Measurements from ENCODE around the gene KIAA1549.

The KIAA1549 gene

DNA sequence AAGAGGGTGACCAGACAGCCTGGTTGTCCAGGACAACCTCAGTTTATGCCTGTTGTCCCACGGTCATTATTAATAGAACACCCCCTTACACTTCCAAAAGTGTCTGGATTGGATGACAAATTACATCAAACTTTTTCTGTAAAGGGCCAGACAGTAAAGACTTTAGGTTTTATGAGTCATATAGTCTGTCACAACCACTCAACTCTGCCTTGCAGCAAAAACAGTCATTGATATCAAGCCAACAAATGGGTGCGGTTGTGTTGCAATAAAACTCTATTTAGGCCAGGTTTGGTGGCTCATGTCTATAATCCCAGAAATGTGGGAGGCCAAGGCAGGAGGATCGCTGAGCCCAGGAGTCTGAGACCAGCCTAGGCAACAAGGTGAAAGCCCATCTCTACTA lies 116.5 kb downstream of the KIAA1549 start:
- Histone ChIP-seq H3K9ac (no peak overlapping the region), H3K27ac (no peak overlapping the region), H3K4me2 (no peak overlapping the region), H3K4me3 (IDR thresholded peaks at IDR 0.05; ENCODE audit: insufficient read depth, low read depth, low read length) (no peak overlapping the region), H2AFZ (ENCODE audit: low read depth) (no peak overlapping the region), H4K20me1 (ENCODE audit: insufficient read depth) (no peaks in the 10 kb centered on the region), H3K27me3 (ENCODE audit: insufficient read depth, low read depth) (no peaks in the 10 kb centered on the region), H3K79me2 (ENCODE audit: insufficient read depth, low read depth) (no peaks in the 10 kb centered on the region), H3K36me3 (ENCODE audit: insufficient read depth) (no peaks in the 10 kb centered on the region), H3K4me1 (ENCODE audit: low read depth, poor library complexity, severe bottlenecking) (no peaks in the 10 kb centered on the region)
- TF ChIP-seq, protein P1, sequence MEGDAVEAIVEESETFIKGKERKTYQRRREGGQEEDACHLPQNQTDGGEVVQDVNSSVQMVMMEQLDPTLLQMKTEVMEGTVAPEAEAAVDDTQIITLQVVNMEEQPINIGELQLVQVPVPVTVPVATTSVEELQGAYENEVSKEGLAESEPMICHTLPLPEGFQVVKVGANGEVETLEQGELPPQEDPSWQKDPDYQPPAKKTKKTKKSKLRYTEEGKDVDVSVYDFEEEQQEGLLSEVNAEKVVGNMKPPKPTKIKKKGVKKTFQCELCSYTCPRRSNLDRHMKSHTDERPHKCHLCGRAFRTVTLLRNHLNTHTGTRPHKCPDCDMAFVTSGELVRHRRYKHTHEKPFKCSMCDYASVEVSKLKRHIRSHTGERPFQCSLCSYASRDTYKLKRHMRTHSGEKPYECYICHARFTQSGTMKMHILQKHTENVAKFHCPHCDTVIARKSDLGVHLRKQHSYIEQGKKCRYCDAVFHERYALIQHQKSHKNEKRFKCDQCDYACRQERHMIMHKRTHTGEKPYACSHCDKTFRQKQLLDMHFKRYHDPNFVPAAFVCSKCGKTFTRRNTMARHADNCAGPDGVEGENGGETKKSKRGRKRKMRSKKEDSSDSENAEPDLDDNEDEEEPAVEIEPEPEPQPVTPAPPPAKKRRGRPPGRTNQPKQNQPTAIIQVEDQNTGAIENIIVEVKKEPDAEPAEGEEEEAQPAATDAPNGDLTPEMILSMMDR (conservative IDR thresholded peaks at IDR 0.05; ENCODE audit: low read depth, low read length): no peak

- no peaks in the 10 kb centered on the region for H3K79me2 ChIP-seq (ENCODE audit: insufficient read depth, low read depth)
- H3K27ac ChIP-seq: no peak overlapping the region
- no peaks in the 10 kb centered on the region for H3K36me3 ChIP-seq (ENCODE audit: insufficient read depth)
- no peak overlapping the region for H3K9ac ChIP-seq
- no peak overlapping the region for H3K4me2 ChIP-seq
- no peak overlapping the region for H3K4me3 ChIP-seq (IDR thresholded peaks at IDR 0.05; ENCODE audit: insufficient read depth, low read depth, low read length)
- H3K4me1 ChIP-seq (ENCODE audit: low read depth, poor library complexity, severe bottlenecking): no peaks in the 10 kb centered on the region
- H4K20me1 ChIP-seq (ENCODE audit: insufficient read depth): no peaks in the 10 kb centered on the region
- TF ChIP-seq, protein P1 (conservative IDR thresholded peaks at IDR 0.05; ENCODE audit: low read depth, low read length): no peak
- H3K27me3 ChIP-seq (ENCODE audit: insufficient read depth, low read depth): no peaks in the 10 kb centered on the region
- no peak overlapping the region for H2AFZ ChIP-seq (ENCODE audit: low read depth)
Observed at GRCh38 chr7:138863931-138864330, 117.3 kb downstream of the KIAA1549 start.

- TF ChIP-seq, protein P1 (conservative IDR thresholded peaks at IDR 0.05; ENCODE audit: low read depth, low read length): no peak
- Histone ChIP-seq H3K36me3 (ENCODE audit: insufficient read depth) (no peaks in the 10 kb centered on the region), H4K20me1 (ENCODE audit: insufficient read depth) (no peaks in the 10 kb centered on the region)
Observed at GRCh38 chr7:138861051-138861450, 120.1 kb downstream of the KIAA1549 start.

DNA sequence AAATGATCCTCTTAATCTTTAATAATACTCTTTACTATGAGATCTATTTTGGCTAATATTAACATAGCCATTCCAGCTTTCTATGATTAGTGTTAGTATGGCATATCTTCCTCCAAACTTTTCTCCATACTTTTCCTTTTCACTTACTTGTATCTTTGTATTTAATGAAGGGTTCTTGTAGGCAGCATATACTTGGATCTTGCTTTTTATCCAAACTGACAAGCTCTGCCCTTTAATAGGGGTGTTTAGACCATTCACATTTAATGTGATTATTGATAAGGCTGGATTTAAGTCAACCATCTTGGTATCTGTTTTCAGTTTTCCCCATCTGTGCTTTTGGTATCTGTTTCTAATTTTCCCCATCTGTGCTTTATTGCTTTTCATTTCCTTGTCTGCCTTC lies 123.5 kb downstream of the KIAA1549 start:
- H3K36me3 ChIP-seq (ENCODE audit: insufficient read depth): no peaks in the 10 kb centered on the region
- H4K20me1 ChIP-seq (ENCODE audit: insufficient read depth): no peaks in the 10 kb centered on the region
- H3K79me2 ChIP-seq (ENCODE audit: insufficient read depth, low read depth): no peaks in the 10 kb centered on the region
- H3K27me3 ChIP-seq (ENCODE audit: insufficient read depth, low read depth): no peaks in the 10 kb centered on the region
- H2AFZ ChIP-seq (ENCODE audit: low read depth): no peak overlapping the region
- no peak overlapping the region for H3K4me3 ChIP-seq (IDR thresholded peaks at IDR 0.05; ENCODE audit: insufficient read depth, low read depth, low read length)
- no peaks in the 10 kb centered on the region for H3K4me1 ChIP-seq (ENCODE audit: low read depth, poor library complexity, severe bottlenecking)
- H3K27ac ChIP-seq: no peak overlapping the region
- TF ChIP-seq, protein P1 (conservative IDR thresholded peaks at IDR 0.05; ENCODE audit: low read depth, low read length): no peak
- no peak overlapping the region for H3K9ac ChIP-seq
- no peak overlapping the region for H3K4me2 ChIP-seq

More at GRCh38 chr7:138861051-138861450, 120.1 kb downstream of the KIAA1549 start:
- no peak overlapping the region for H3K27ac ChIP-seq
- no peak overlapping the region for H3K4me2 ChIP-seq
- no peak overlapping the region for H3K4me3 ChIP-seq (IDR thresholded peaks at IDR 0.05; ENCODE audit: insufficient read depth, low read depth, low read length)
- H3K79me2 ChIP-seq (ENCODE audit: insufficient read depth, low read depth): no peaks in the 10 kb centered on the region
- no peak overlapping the region for H2AFZ ChIP-seq (ENCODE audit: low read depth)
- H3K27me3 ChIP-seq (ENCODE audit: insufficient read depth, low read depth): no peaks in the 10 kb centered on the region
- H3K9ac ChIP-seq: no peak overlapping the region
- H3K4me1 ChIP-seq (ENCODE audit: low read depth, poor library complexity, severe bottlenecking): no peaks in the 10 kb centered on the region

All from KMS-11 (cell line).